Measurements from ENCODE around the gene TTC7B. TPM values are rescaled to one million over a fixed set of nuclear protein-coding genes. Genes with fewer than 3 reads are reported as not detected.

Gene TTC7B
- total and polyA plus RNA-seq, 7 donors = 5.5 to 70.9 (median 46.8) TPM

- TF ChIP-seq POLR2AphosphoS5 (IDR thresholded peaks at IDR 0.05) (no peak), EP300 (IDR thresholded peaks at IDR 0.05) (no peak), POLR2A (IDR thresholded peaks at IDR 0.05) (no peak)
- TF ChIP-seq, protein P1, sequence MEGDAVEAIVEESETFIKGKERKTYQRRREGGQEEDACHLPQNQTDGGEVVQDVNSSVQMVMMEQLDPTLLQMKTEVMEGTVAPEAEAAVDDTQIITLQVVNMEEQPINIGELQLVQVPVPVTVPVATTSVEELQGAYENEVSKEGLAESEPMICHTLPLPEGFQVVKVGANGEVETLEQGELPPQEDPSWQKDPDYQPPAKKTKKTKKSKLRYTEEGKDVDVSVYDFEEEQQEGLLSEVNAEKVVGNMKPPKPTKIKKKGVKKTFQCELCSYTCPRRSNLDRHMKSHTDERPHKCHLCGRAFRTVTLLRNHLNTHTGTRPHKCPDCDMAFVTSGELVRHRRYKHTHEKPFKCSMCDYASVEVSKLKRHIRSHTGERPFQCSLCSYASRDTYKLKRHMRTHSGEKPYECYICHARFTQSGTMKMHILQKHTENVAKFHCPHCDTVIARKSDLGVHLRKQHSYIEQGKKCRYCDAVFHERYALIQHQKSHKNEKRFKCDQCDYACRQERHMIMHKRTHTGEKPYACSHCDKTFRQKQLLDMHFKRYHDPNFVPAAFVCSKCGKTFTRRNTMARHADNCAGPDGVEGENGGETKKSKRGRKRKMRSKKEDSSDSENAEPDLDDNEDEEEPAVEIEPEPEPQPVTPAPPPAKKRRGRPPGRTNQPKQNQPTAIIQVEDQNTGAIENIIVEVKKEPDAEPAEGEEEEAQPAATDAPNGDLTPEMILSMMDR (IDR thresholded peaks at IDR 0.05) = no peak
- no peak overlapping the region for H3K4me3 ChIP-seq
- no peak for DNase-seq
- no peak overlapping the region for H3K27ac ChIP-seq
- 14 to 57% methylated on average over 5 of the region's 5 CpGs for WGBS, 2 donors
- no peaks in the 10 kb centered on the region for H3K9me3 ChIP-seq
- peaks cover 0 to 15% (median 8%) of the 10 kb centered on the region in 4 donors for H3K4me1 ChIP-seq
- intact Hi-C loops (cut with DNase I) = loop anchor here (10.0 kb wide), 1 partner anchor 416 kb away; no protein-coding TSS in a partner anchor
- H3K36me3 ChIP-seq = no peaks in the 10 kb centered on the region
- no peaks in the 10 kb centered on the region for H3K27me3 ChIP-seq
Measured at GRCh38 chr14:90720832-90721231, 95.4 kb downstream of the TTC7B start.

DNA sequence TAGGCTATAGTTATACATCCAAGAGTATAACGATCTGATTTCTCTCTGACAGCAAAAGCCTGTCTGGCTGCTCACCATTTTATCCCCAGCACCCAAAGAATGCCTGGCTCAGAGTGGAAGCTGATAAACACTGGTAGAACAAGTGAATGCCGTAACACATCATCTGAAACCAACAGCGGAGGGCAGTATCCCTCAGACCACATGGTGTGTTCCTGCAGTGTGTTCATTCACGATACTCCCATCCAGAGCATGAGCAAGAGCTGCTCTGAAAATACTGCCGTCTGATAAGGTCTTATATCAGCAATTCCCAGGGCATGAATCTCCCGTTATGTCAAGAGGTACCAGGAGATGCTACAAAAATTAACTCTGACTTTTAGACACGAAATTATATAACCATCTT lies 95.9 kb downstream of the TTC7B start:
- WGBS, 2 donors = 44 to 72% methylated on average over 7 of the region's 7 CpGs
- Histone ChIP-seq H3K9me3 (no peaks in the 10 kb centered on the region), H3K4me1 (peaks cover 0 to 14% (median 6%) of the 10 kb centered on the region in 4 donors), H3K27ac (no peak overlapping the region), H3K36me3 (no peaks in the 10 kb centered on the region), H3K4me3 (no peak overlapping the region), H3K27me3 (no peaks in the 10 kb centered on the region)
- no peak for DNase-seq
- TF ChIP-seq EP300 (IDR thresholded peaks at IDR 0.05) = no peak
- TF ChIP-seq, protein P1 (IDR thresholded peaks at IDR 0.05) = no peak
- no peak for TF ChIP-seq POLR2AphosphoS5 (IDR thresholded peaks at IDR 0.05)
- no peak for TF ChIP-seq POLR2A (IDR thresholded peaks at IDR 0.05)
- intact Hi-C loops (cut with DNase I) = loop anchor here (10.0 kb wide), 1 partner anchor 416 kb away; no protein-coding TSS in a partner anchor

DNA sequence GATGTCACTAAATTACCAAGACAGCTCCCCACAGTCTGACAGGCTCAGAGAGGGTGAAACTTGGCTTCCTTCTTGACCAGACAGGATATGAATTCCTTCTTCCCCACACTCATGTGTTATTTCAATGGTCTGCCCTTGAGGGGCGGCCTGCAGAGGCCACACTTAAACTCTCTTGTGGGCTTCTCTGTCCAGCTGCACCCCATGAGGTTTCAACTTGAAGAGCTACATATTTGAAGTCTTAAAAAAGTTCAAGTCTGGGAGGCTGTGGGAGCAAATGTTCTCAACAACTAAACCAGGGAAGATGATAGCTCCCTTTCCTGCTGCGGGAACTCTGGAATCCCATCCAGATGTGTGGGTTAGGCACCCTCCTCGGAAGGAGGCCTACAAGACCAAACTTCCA lies 98.3 kb downstream of the TTC7B start:
- Histone ChIP-seq H3K27me3 (no peaks in the 10 kb centered on the region), H3K9me3 (no peaks in the 10 kb centered on the region), H3K4me1 (peaks cover 0 to 4% (median 0%) of the 10 kb centered on the region in 4 donors), H3K4me3 (no peak overlapping the region), H3K27ac (no peak overlapping the region), H3K36me3 (peaks cover 0 to 9% (median 2%) of the 10 kb centered on the region in 4 donors)
- WGBS, 2 donors = 73 to 77% methylated on average over 3 of the region's 3 CpGs
- DNase-seq = no peak
- TF ChIP-seq, protein P1 (IDR thresholded peaks at IDR 0.05) = no peak
- TF ChIP-seq POLR2AphosphoS5 (IDR thresholded peaks at IDR 0.05) (no peak), POLR2A (IDR thresholded peaks at IDR 0.05) (no peak), EP300 (IDR thresholded peaks at IDR 0.05) (no peak)
- intact Hi-C loops (cut with DNase I) = no loop called here

- Histone ChIP-seq H3K4me1 (no peaks in the 10 kb centered on the region), H3K36me3 (peaks cover 0 to 9% (median 2%) of the 10 kb centered on the region in 4 donors), H3K4me3 (no peak overlapping the region), H3K27ac (no peak overlapping the region), H3K27me3 (no peaks in the 10 kb centered on the region), H3K9me3 (no peaks in the 10 kb centered on the region)
- TF ChIP-seq EP300 (IDR thresholded peaks at IDR 0.05) (no peak), POLR2A (IDR thresholded peaks at IDR 0.05) (no peak), POLR2AphosphoS5 (IDR thresholded peaks at IDR 0.05) (no peak)
- TF ChIP-seq, protein P1 (IDR thresholded peaks at IDR 0.05) = no peak
- no peak for DNase-seq
- intact Hi-C loops (cut with DNase I) = no loop called here
- WGBS, 2 donors = 72 to 85% methylated on average over 4 of the region's 4 CpGs
Measured at GRCh38 chr14:90715993-90716392, 100.2 kb downstream of the TTC7B start.

- Histone ChIP-seq H3K4me1 (no peaks in the 10 kb centered on the region), H3K9me3 (no peaks in the 10 kb centered on the region), H3K27me3 (no peaks in the 10 kb centered on the region), H3K27ac (no peak overlapping the region), H3K4me3 (no peak overlapping the region), H3K36me3 (peaks cover 0 to 9% (median 2%) of the 10 kb centered on the region in 4 donors)
- no peak for TF ChIP-seq EP300 (IDR thresholded peaks at IDR 0.05)
- no peak for DNase-seq
- 92 to 94% methylated on average over 2 of the region's 2 CpGs for WGBS, 2 donors
- intact Hi-C loops (cut with DNase I) = no loop called here
Measured at GRCh38 chr14:90715495-90715894, 100.7 kb downstream of the TTC7B start.
